Body of pancreas (tissue), 4 donors: ENCODE data around the gene CFAP69.

Experiments used
- POLR2A ChIP-seq, 3 donors: fragments of 450-650 bp; IDR thresholded peaks; one replicate each; pipeline ENCODE4 v1.6.1; 2016; ENCODE audit warnings: antibody characterized with exemption in 3 of 3, mild to moderate bottlenecking in 2 of 3
- TF ChIP-seq, protein P1 (sequence below), 7 experiments: fragments of 450-650 bp in 4 of 7; fragments of 200-600 bp in 3 of 7; sonication (generic) in 3 of 7; IDR thresholded peaks; one replicate each; pipeline ENCODE4 v1.5.1; 2016 to 2019; ENCODE audit warnings: antibody characterized with exemption in 7 of 7

DNA sequence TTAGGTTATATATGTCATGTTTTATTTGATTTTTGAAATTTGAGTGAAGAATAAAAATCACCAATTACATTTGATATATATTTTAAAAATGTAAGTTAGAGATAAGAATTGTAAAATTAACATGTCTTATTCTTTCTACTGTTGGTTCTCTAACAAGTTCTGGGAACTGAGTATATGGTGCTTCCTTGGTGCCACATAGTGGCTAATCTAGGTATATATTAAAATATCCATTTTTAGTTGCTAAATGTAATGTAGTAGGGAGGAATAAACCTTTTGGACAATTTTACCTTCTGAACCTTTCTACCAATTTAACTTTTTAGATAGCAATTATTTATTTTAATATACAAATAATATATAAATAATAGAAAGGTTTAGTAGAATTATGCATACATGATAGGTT, 17.5 kb downstream of the CFAP69 start:
- TF ChIP-seq, protein P1, sequence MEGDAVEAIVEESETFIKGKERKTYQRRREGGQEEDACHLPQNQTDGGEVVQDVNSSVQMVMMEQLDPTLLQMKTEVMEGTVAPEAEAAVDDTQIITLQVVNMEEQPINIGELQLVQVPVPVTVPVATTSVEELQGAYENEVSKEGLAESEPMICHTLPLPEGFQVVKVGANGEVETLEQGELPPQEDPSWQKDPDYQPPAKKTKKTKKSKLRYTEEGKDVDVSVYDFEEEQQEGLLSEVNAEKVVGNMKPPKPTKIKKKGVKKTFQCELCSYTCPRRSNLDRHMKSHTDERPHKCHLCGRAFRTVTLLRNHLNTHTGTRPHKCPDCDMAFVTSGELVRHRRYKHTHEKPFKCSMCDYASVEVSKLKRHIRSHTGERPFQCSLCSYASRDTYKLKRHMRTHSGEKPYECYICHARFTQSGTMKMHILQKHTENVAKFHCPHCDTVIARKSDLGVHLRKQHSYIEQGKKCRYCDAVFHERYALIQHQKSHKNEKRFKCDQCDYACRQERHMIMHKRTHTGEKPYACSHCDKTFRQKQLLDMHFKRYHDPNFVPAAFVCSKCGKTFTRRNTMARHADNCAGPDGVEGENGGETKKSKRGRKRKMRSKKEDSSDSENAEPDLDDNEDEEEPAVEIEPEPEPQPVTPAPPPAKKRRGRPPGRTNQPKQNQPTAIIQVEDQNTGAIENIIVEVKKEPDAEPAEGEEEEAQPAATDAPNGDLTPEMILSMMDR (IDR thresholded peaks at IDR 0.05), result peak; percentile 10 to 68 (median 49)
- TF ChIP-seq POLR2A (IDR thresholded peaks at IDR 0.05), result no peak
